ACC112 (cell line): ENCODE measurements around the gene TRABD2B.

Source experiments
- H2AFZ ChIP-seq: fragments of 200-600 bp; sonication (generic); one replicate; pipeline ENCODE4 v1.6.0; 2017; ENCODE audit warnings: antibody characterized with exemption, low read length; ENCODE audit not compliant: unreplicated experiment
- H3K27ac ChIP-seq: fragments of 200-600 bp; sonication (generic); 2 replicates; pipeline ENCODE4 v1.5.1; 2014; ENCODE audit warnings: low read depth, mild to moderate bottlenecking, antibody characterized with exemption, low read length, moderate library complexity
- H3K27me3 ChIP-seq: fragments of 200-600 bp; sonication (generic); 2 replicates; pipeline ENCODE4 v1.6.1; 2014; ENCODE audit warnings: mild to moderate bottlenecking, antibody characterized with exemption, low read length, moderate library complexity, mixed read lengths; ENCODE audit not compliant: insufficient read depth
- H3K36me3 ChIP-seq: fragments of 200-600 bp; sonication (generic); 2 replicates; pipeline ENCODE4 v1.6.1; 2016; ENCODE audit warnings: mild to moderate bottlenecking, antibody characterized with exemption, low read length, moderate library complexity, mixed read lengths; ENCODE audit not compliant: insufficient read depth
- H3K4me1 ChIP-seq: fragments of 200-600 bp; sonication (generic); one replicate; pipeline ENCODE4 v1.6.1; 2016; ENCODE audit warnings: low read length, mixed read lengths; ENCODE audit not compliant: insufficient read depth, unreplicated experiment, control insufficient read depth
- H3K4me3 ChIP-seq: fragments of 200-600 bp; sonication (generic); 2 replicates; pipeline ENCODE4 v1.5.1; 2014; ENCODE audit warnings: mild to moderate bottlenecking, low read depth, low read length
- H3K79me2 ChIP-seq: fragments of 200-600 bp; sonication (generic); one replicate; pipeline ENCODE4 v1.6.0; 2016; ENCODE audit warnings: low read length; ENCODE audit not compliant: control insufficient read depth, unreplicated experiment, insufficient read depth

The TRABD2B gene

DNA sequence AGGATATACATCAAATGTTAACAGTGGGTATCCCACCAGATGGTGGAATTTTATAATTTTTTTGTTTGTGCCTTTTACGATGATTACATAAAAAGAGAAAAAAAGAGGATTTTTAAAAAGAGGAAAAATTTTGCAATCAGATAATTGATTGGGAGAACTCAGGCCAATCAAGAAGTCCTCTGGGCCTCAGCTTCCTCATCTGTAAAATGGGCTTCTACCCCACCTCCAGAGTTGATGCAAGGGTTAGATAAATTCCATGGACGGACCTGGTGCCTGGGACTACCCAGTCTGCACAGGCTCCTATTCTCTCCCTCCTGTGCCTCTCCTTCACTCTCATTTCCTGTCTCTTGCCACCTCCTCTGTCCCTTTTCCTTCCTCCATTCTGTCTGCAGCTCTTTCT is 88.9 kb downstream of the TRABD2B start:
- no peaks in the 10 kb centered on the region for H3K36me3 ChIP-seq
- H3K4me3 ChIP-seq: no peak overlapping the region
- no peaks in the 10 kb centered on the region for H3K79me2 ChIP-seq
- H3K27ac ChIP-seq: no peak overlapping the region
- H2AFZ ChIP-seq: no peak overlapping the region
- peaks cover 13% of the 10 kb centered on the region for H3K4me1 ChIP-seq
- no peaks in the 10 kb centered on the region for H3K27me3 ChIP-seq

DNA sequence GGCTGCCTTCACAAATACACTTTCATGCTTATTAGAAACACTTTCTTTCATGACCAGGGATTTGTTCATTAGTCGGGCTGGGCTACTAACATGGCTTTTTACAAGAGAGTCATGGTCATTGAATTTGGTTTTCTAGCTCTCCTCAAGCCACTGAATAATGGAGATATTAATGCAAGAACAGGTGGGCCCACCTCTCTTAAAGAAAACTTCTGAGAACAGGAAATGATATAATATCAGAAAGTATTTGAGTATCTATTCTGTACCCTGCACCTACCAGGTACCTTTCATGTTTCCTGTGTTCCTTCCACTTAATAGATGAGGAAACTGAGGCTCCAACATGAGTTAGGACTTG is 90.0 kb downstream of the TRABD2B start:
- no peak overlapping the region for H3K27ac ChIP-seq
- H3K4me3 ChIP-seq: no peak overlapping the region
- peaks cover 13% of the 10 kb centered on the region for H3K4me1 ChIP-seq
- no peaks in the 10 kb centered on the region for H3K27me3 ChIP-seq
- H3K36me3 ChIP-seq: no peaks in the 10 kb centered on the region
- no peaks in the 10 kb centered on the region for H3K79me2 ChIP-seq
- H2AFZ ChIP-seq: no peak overlapping the region

DNA sequence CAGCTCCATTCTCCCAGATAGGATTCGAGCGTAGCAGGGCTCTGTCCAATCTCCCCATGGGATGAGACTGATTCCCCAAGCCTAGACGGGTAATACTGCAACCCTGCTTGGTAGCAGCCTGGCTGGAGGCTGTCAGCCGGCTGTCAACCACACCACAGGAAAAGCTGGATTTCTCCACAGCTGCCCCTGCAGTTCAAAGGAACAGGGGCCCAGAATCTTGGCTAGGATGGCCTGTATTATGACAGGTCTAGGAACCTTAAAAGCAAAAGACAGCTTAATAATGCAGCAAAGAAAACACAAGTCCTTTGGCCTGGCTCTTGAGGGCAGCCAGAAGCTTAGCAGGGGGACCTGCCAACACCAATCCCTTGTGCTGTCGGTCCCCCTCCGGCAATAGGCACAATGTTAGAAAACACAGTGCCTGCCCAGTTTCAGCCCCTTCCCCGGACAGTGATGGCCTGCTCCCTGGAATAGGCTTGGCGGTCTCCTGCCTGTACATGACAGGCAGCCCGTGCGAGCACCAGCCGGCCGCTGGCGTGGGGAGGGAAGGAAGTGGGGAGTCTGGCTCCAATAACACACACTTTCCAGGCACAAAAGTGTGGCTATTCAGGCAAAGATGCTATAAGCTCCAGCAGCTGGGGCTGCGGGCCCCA is 90.5 kb downstream of the TRABD2B start:
- H3K27ac ChIP-seq: no peak overlapping the region

DNA sequence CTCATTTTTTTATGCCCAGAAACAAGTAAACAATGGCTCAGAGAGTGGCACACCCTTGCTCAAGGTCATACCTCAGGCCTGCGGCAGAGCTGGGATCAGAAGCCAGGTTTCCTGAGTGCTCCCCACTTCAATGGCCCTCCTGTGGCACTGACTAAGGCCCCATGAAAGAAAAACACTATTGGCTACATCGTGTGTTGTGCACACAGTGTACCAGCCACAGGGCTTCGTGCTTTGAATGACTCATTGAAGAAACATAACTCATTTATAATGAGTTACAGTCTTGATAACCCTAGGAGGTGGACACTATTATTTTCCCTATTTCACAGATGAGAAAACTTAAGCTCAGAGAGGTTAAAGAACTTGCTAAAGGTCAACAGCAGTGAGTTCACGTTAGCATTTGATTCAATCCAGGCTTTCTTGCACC is 91.2 kb downstream of the TRABD2B start:
- peaks cover 13% of the 10 kb centered on the region for H3K4me1 ChIP-seq
- H3K36me3 ChIP-seq: no peaks in the 10 kb centered on the region
- H3K27me3 ChIP-seq: no peaks in the 10 kb centered on the region
- no peak overlapping the region for H3K4me3 ChIP-seq
- H3K27ac ChIP-seq: no peak overlapping the region
- H2AFZ ChIP-seq: no peak overlapping the region
- H3K79me2 ChIP-seq: no peaks in the 10 kb centered on the region

More for the DNA sequence above, 90.5 kb downstream of the TRABD2B start:
- no peak overlapping the region for H3K4me3 ChIP-seq
- no peak overlapping the region for H2AFZ ChIP-seq
- no peaks in the 10 kb centered on the region for H3K27me3 ChIP-seq
- no peaks in the 10 kb centered on the region for H3K79me2 ChIP-seq
- peaks cover 13% of the 10 kb centered on the region for H3K4me1 ChIP-seq
- H3K36me3 ChIP-seq: no peaks in the 10 kb centered on the region

DNA sequence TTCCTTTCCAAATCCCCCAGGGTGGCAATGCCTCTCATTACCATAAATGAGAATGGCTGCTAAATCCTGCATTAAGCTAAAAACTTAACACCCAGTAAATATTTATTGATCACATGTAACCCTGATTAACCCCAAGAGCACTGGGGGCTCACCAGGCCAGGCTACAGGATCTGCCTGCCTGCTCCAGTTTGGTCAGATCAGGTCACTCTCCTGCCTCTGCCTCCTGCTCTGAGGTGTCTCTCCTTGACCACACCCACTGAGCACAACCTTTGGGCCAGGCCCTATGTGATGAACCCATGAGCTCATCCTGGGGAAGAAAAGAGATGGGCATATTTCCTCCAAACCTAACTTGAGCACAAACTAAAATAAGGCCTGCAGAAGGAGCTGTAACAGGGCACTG is 93.5 kb downstream of the TRABD2B start:
- no peaks in the 10 kb centered on the region for H3K27me3 ChIP-seq
- no peak overlapping the region for H3K4me3 ChIP-seq
- H3K36me3 ChIP-seq: no peaks in the 10 kb centered on the region
- H3K4me1 ChIP-seq: peaks cover 13% of the 10 kb centered on the region
- no peak overlapping the region for H2AFZ ChIP-seq
- H3K27ac ChIP-seq: no peak overlapping the region
- no peaks in the 10 kb centered on the region for H3K79me2 ChIP-seq

DNA sequence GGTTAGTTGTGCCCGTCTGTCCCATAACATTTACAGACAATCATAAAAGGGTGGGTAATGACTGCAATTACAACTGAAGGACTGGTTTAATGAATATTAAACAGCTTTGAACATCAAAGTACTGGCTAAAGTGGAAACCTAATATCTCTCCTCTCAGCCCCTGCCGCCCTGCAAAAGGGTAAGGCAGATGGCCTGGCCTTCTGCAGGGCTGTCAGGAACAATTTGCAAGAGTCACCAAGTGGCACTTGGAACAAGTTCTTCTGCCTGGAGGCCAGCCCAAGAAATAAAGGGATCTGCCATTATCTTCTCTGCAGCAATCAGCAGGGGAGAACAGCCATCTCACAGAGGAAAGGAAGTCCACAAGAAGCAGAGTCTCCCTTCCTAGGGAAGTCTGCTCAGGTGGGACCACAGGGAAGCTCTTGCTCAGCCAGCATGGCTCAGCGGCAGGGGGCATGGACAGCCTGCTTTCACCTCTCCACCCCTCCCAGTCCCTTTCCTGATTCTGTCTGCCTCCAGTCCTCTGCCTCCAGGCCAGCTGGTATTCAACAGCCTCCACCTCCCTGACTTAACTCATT is 96.1 kb downstream of the TRABD2B start:
- no peaks in the 10 kb centered on the region for H3K36me3 ChIP-seq
- H3K27ac ChIP-seq: no peak overlapping the region
- no peaks in the 10 kb centered on the region for H3K27me3 ChIP-seq
- peaks cover 7% of the 10 kb centered on the region for H3K4me1 ChIP-seq
- no peaks in the 10 kb centered on the region for H3K79me2 ChIP-seq
- no peak overlapping the region for H3K4me3 ChIP-seq
- no peak overlapping the region for H2AFZ ChIP-seq

DNA sequence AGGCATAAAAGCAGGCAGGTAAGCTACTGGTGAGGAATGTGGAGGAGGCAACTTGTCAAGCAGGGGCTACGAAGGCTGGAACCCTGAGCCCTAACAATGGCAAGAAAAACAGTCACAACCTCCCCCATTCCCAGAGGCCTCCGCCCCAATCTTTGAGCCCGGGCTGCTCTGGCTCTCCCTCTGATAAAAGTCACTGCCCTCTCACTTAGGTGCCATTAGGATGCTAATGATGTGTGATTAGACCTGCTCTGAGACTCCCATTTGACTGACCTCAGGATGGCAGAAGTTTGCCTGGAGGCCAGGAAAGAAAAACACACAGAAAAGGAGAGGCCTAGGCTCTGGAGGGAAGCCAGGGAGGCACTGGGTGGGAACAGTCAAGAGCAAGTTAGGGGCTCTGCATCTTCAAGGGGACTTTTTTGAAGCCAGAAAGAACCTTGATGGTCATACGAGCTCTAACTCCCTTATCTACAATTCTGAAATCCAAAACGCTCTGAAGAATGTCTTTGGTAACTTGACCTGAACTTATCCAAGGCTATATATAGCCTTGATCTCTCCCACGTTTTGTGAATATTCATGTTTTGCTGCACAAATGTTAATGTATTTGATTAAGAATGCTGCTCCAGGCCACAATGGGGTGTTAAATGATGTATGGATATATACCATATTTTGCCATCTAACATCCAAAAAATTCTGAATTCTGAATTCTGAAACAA is 98.9 kb downstream of the TRABD2B start:
- Histone ChIP-seq H3K79me2 (no peaks in the 10 kb centered on the region), H3K27ac (no peak overlapping the region), H3K4me3 (no peak overlapping the region), H3K4me1 (peaks cover 10% of the 10 kb centered on the region), H3K27me3 (no peaks in the 10 kb centered on the region), H3K36me3 (no peaks in the 10 kb centered on the region), H2AFZ (no peak overlapping the region)

DNA sequence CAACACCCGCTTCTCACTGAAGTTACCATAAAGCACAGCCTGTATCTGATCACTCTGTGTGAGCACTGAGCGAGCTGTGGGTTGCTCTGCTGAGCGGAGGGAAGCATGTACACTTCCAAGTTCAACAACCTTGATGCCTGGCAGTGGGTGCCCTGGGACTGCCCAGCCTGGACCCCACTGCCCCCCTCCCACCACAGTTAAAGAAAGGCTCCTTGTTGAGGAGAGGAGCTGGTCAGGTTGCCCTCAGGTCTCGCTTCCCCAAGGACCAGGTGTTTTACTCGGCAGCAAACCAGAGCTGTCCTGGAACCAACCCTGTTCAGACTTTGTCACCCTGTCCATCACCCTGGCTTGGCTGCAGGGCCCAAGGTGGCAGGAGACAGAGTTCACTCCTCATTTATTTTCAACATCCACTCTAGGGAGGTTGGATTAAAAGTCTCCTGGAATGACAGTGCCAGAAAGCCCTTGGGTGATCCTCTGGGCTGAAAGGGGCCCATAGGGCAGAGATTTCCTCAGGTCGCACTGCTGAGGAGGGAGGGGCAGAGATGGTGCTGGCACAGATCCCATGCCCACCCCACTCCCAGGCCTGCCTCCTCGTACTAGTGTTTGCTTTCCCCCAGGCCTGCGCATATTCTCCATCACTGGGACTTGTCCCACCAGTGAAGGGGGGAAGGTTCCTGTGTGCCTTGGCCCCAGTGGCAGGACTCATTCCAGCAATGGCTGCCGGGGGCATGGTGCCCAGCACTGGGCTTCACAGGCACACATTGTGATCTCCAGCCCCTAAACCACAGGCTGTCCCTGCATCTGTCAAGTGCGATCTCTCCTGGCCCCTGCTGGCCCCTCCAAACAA is 101.7 kb downstream of the TRABD2B start:
- peaks cover 10% of the 10 kb centered on the region for H3K4me1 ChIP-seq
- no peaks in the 10 kb centered on the region for H3K27me3 ChIP-seq
- H3K36me3 ChIP-seq: no peaks in the 10 kb centered on the region
- H3K27ac ChIP-seq: no peak overlapping the region
- no peak overlapping the region for H3K4me3 ChIP-seq
- H2AFZ ChIP-seq: no peak overlapping the region
- no peaks in the 10 kb centered on the region for H3K79me2 ChIP-seq

DNA sequence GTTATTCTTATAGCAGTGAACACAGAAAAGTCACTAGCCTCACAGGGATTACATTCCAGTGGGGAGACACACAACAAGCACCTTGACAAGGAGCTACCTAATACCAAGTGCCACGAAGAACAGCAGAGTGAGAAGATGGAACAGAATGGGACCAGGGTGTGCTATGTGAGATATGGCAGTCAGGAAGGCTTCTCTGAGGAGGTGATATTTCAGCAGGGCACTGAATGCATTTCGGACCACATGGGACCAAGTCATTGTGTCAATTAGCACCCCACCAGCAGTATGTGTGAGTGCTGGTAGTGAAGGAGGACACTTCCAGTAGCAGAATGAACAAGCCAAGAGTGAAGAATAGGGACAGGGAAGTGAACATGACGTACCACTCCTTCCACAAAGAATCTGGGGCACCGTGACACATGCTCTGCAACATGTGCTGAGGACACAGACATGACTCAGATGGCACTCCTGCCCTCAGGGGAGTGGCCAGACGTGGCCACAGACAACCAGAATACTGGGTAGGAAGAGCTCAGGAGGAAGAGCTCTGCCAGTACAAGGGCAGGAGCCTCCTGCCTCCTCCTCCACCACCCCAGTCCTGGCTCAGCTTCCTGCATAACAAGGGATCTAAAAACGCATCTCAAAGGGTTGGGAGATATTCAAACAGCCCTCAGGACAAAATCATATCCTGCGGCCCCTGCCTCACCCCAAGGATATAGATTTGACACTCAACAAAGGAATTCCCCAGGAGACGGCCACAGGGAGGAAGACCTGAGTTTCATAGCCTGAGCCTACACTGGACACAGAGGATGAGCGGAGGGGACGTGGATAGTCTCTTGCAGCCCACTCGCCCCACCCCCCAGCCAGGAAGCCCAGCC is 102.5 kb downstream of the TRABD2B start:
- Histone ChIP-seq H3K27me3 (no peaks in the 10 kb centered on the region), H2AFZ (no peak overlapping the region), H3K36me3 (no peaks in the 10 kb centered on the region), H3K79me2 (no peaks in the 10 kb centered on the region), H3K4me3 (no peak overlapping the region), H3K27ac (no peak overlapping the region), H3K4me1 (peaks cover 10% of the 10 kb centered on the region)

DNA sequence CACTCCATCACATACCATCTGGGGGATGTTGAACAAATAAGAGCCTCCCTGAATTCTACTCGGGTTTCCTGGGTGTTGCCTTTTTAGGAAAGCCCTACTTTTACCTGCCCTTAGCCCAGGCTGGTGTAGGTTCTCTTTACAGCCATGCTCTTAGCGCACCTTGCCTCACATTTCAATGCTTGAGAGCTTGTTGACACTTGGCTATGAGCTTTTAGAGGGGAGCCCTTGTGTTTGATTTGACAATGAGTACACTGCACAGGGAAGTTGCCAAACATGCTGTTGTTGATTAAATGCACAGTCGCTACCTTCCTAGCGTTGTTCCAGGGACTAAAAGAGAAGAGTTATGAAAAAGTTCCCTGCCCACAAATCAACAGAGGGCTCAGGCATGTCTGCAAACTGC is 103.8 kb downstream of the TRABD2B start:
- no peaks in the 10 kb centered on the region for H3K36me3 ChIP-seq
- H3K4me3 ChIP-seq: no peak overlapping the region
- H2AFZ ChIP-seq: no peak overlapping the region
- H3K4me1 ChIP-seq: peaks cover 10% of the 10 kb centered on the region
- H3K79me2 ChIP-seq: no peaks in the 10 kb centered on the region
- H3K27ac ChIP-seq: no peak overlapping the region
- no peaks in the 10 kb centered on the region for H3K27me3 ChIP-seq
